Mesendoderm (in vitro differentiated cells): ENCODE measurements around the gene CCR5AS.

Experiments
- DNase-seq: peaks from one replicate; pipeline ENCODE4 v3.0.0; 2013
- H2AK5ac ChIP-seq: 2 replicates; pipeline ENCODE4 v1.6.1; 2013; ENCODE audit warnings: low read length, inconsistent platforms
- H2BK120ac ChIP-seq: 2 replicates; pipeline ENCODE4 v1.6.1; 2013; ENCODE audit warnings: low read depth, mild to moderate bottlenecking, low read length, moderate library complexity, mixed read lengths
- H2BK15ac ChIP-seq: replicated peaks from 2 replicates; pipeline ENCODE4 v1.6.1; 2013; ENCODE audit warnings: low read depth, mild to moderate bottlenecking, moderate library complexity
- H2BK5ac ChIP-seq: 2 replicates; pipeline ENCODE4 v1.6.1; 2013; ENCODE audit warnings: low read length, inconsistent platforms
- H3K18ac ChIP-seq: 2 replicates; pipeline ENCODE4 v1.6.1; 2013; ENCODE audit warnings: mild to moderate bottlenecking, low read length, mixed read lengths
- H3K23ac ChIP-seq: one replicate; pipeline ENCODE4 v1.6.1; 2013; ENCODE audit warnings: low read length
- H3K27ac ChIP-seq: 2 replicates; pipeline ENCODE4 v1.5.1; 2013; ENCODE audit warnings: low read depth, mild to moderate bottlenecking, inconsistent platforms, low read length, moderate library complexity
- H3K27me3 ChIP-seq: 2 replicates; pipeline ENCODE4 v1.6.1; 2013; ENCODE audit warnings: low read length, control low read depth, mild to moderate bottlenecking, inconsistent platforms; ENCODE audit not compliant: insufficient read depth, poor library complexity
- H3K36me3 ChIP-seq: 2 replicates; pipeline ENCODE4 v1.6.1; 2013; ENCODE audit warnings: low read length, inconsistent platforms; ENCODE audit not compliant: control insufficient read depth, insufficient read depth
- H3K4ac ChIP-seq: one replicate; pipeline ENCODE4 v1.6.1; 2013; ENCODE audit warnings: low read depth, mild to moderate bottlenecking, low read length, moderate library complexity
- H3K4me1 ChIP-seq: 2 replicates; pipeline ENCODE4 v1.6.1; 2013; ENCODE audit warnings: low read depth, low read length, inconsistent platforms; ENCODE audit not compliant: control insufficient read depth
- H3K4me2 ChIP-seq: 2 replicates; pipeline ENCODE4 v1.6.1; 2013; ENCODE audit warnings: low read length
- H3K4me3 ChIP-seq: 2 replicates; pipeline ENCODE4 v1.5.1; 2013; ENCODE audit warnings: mild to moderate bottlenecking, low read length
- H3K56ac ChIP-seq: one replicate; pipeline ENCODE4 v1.6.1; 2013; ENCODE audit warnings: low read length
- H3K79me1 ChIP-seq: 2 replicates; pipeline ENCODE4 v1.6.1; 2013; ENCODE audit warnings: low read length, inconsistent platforms
- H3K79me2 ChIP-seq: 2 replicates; pipeline ENCODE4 v1.6.1; 2013; ENCODE audit warnings: mild to moderate bottlenecking, low read length; ENCODE audit not compliant: control insufficient read depth, insufficient read depth
- H3K9ac ChIP-seq: 2 replicates; pipeline ENCODE4 v1.6.1; 2013; ENCODE audit warnings: low read length, inconsistent platforms
- H4K5ac ChIP-seq: one replicate; pipeline ENCODE4 v1.6.1; 2013; ENCODE audit warnings: low read length
- H4K8ac ChIP-seq: one replicate; pipeline ENCODE4 v1.6.1; 2013; ENCODE audit warnings: low read depth, mild to moderate bottlenecking, control low read depth, low read length, moderate library complexity
- WGBS: extraction: QIAGEN DNeasy Blood & Tissue Kit; methylation state at CpG from one replicate; pipeline ENCODE4 v1.1.7; 2013; ENCODE audit warnings: low lambda C conversion rate, missing lambda C conversion rate; ENCODE audit not compliant: insufficient coverage; ENCODE audit errors: extremely low coverage; 5-methylcytosine and 5-hydroxymethylcytosine counted together

CCR5AS gene

GRCh38 chr3:46378426-46378942, 28.4 kb downstream of the CCR5AS start:
- peak; percentile 78 for DNase-seq
- no peaks in the 10 kb centered on the region for H3K79me1 ChIP-seq
- no peak overlapping the region for H3K9ac ChIP-seq
- H3K36me3 ChIP-seq: no peaks in the 10 kb centered on the region
- no peaks in the 10 kb centered on the region for H3K27me3 ChIP-seq
- H3K4ac ChIP-seq: no peak overlapping the region
- no CpG with 5 or more reads among the region's 8 CpGs for WGBS
- no peak overlapping the region for H3K56ac ChIP-seq
- H2AK5ac ChIP-seq: no peak overlapping the region
- no peak overlapping the region for H4K5ac ChIP-seq
- H3K4me1 ChIP-seq: peaks cover 13% of the 10 kb centered on the region
- H2BK5ac ChIP-seq: no peak overlapping the region
- H3K4me3 ChIP-seq: no peak overlapping the region
- H3K27ac ChIP-seq: no peak overlapping the region
- H2BK15ac ChIP-seq: no peak overlapping the region
- no peak overlapping the region for H4K8ac ChIP-seq
- H3K79me2 ChIP-seq: no peaks in the 10 kb centered on the region
- H3K4me2 ChIP-seq: no peak overlapping the region
- H2BK120ac ChIP-seq: no peak overlapping the region
- H3K23ac ChIP-seq: no peak overlapping the region
- H3K18ac ChIP-seq: no peak overlapping the region

- no peak overlapping the region for H4K8ac ChIP-seq
- no peak overlapping the region for H3K4me3 ChIP-seq
- no peak overlapping the region for H2BK15ac ChIP-seq
- H3K18ac ChIP-seq: no peak overlapping the region
- H2AK5ac ChIP-seq: no peak overlapping the region
- H2BK120ac ChIP-seq: no peak overlapping the region
- no peak overlapping the region for H2BK5ac ChIP-seq
- H3K27ac ChIP-seq: no peak overlapping the region
- H3K79me2 ChIP-seq: no peaks in the 10 kb centered on the region
- H4K5ac ChIP-seq: no peak overlapping the region
- H3K9ac ChIP-seq: no peak overlapping the region
- H3K36me3 ChIP-seq: no peaks in the 10 kb centered on the region
- no peak overlapping the region for H3K56ac ChIP-seq
- H3K4ac ChIP-seq: no peak overlapping the region
- no peaks in the 10 kb centered on the region for H3K27me3 ChIP-seq
- DNase-seq: no peak
- H3K4me2 ChIP-seq: no peak overlapping the region
- H3K4me1 ChIP-seq: peaks cover 8% of the 10 kb centered on the region
- H3K23ac ChIP-seq: no peak overlapping the region
- no CpG with 5 or more reads among the region's 2 CpGs for WGBS
- H3K79me1 ChIP-seq: no peaks in the 10 kb centered on the region
Observed at GRCh38 chr3:46375814-46376213, 31.1 kb downstream of the CCR5AS start.

- no peak overlapping the region for H3K27ac ChIP-seq
- no peak overlapping the region for H4K8ac ChIP-seq
- H2BK15ac ChIP-seq: no peak overlapping the region
- H3K79me2 ChIP-seq: no peaks in the 10 kb centered on the region
- no peak for DNase-seq
- no peak overlapping the region for H3K9ac ChIP-seq
- H2AK5ac ChIP-seq: no peak overlapping the region
- H3K18ac ChIP-seq: no peak overlapping the region
- no peak overlapping the region for H4K5ac ChIP-seq
- no peak overlapping the region for H2BK5ac ChIP-seq
- no peak overlapping the region for H3K4ac ChIP-seq
- no peak overlapping the region for H3K4me2 ChIP-seq
- H3K27me3 ChIP-seq: no peaks in the 10 kb centered on the region
- H3K79me1 ChIP-seq: no peaks in the 10 kb centered on the region
- no peaks in the 10 kb centered on the region for H3K36me3 ChIP-seq
- no peak overlapping the region for H3K4me3 ChIP-seq
- no peak overlapping the region for H2BK120ac ChIP-seq
- peaks cover 4% of the 10 kb centered on the region for H3K4me1 ChIP-seq
- H3K56ac ChIP-seq: no peak overlapping the region
- no peak overlapping the region for H3K23ac ChIP-seq
- WGBS: no CpG with 5 or more reads among the region's 2 CpGs
Observed at GRCh38 chr3:46375218-46375617, 31.6 kb downstream of the CCR5AS start.

- H3K4me2 ChIP-seq: no peak overlapping the region
- no peak overlapping the region for H4K8ac ChIP-seq
- no peak overlapping the region for H3K4ac ChIP-seq
- no peak overlapping the region for H3K9ac ChIP-seq
- peaks cover under 1% of the 10 kb centered on the region for H3K4me1 ChIP-seq
- H3K4me3 ChIP-seq: no peak overlapping the region
- H2AK5ac ChIP-seq: no peak overlapping the region
- no peaks in the 10 kb centered on the region for H3K79me2 ChIP-seq
- no peak overlapping the region for H3K27ac ChIP-seq
- H3K27me3 ChIP-seq: no peaks in the 10 kb centered on the region
- H2BK15ac ChIP-seq: no peak overlapping the region
- H4K5ac ChIP-seq: no peak overlapping the region
- no peak overlapping the region for H3K18ac ChIP-seq
- H3K56ac ChIP-seq: no peak overlapping the region
- WGBS: no CpG with 5 or more reads among the region's 3 CpGs
- H3K36me3 ChIP-seq: no peaks in the 10 kb centered on the region
- H2BK120ac ChIP-seq: no peak overlapping the region
- no peaks in the 10 kb centered on the region for H3K79me1 ChIP-seq
- H2BK5ac ChIP-seq: no peak overlapping the region
- H3K23ac ChIP-seq: no peak overlapping the region
- DNase-seq: no peak
Observed at GRCh38 chr3:46374755-46375154, 32.1 kb downstream of the CCR5AS start.

GRCh38 chr3:46372492-46373359, 34.1 kb downstream of the CCR5AS start:
- H3K9ac ChIP-seq: no peak overlapping the region
- H3K27ac ChIP-seq: no peak overlapping the region
- H2AK5ac ChIP-seq: no peak overlapping the region
- no peak overlapping the region for H3K23ac ChIP-seq
- no peaks in the 10 kb centered on the region for H3K79me1 ChIP-seq
- peak; percentile 51 for DNase-seq
- no peaks in the 10 kb centered on the region for H3K27me3 ChIP-seq
- no CpG with 5 or more reads among the region's 9 CpGs for WGBS
- H4K8ac ChIP-seq: no peak overlapping the region
- H3K18ac ChIP-seq: no peak overlapping the region
- no peaks in the 10 kb centered on the region for H3K79me2 ChIP-seq
- no peak overlapping the region for H2BK120ac ChIP-seq
- H3K4me1 ChIP-seq: peaks cover 1% of the 10 kb centered on the region
- H3K56ac ChIP-seq: no peak overlapping the region
- H3K4me2 ChIP-seq: no peak overlapping the region
- no peak overlapping the region for H2BK15ac ChIP-seq
- no peaks in the 10 kb centered on the region for H3K36me3 ChIP-seq
- no peak overlapping the region for H4K5ac ChIP-seq
- H3K4me3 ChIP-seq: no peak overlapping the region
- H3K4ac ChIP-seq: no peak overlapping the region
- H2BK5ac ChIP-seq: no peak overlapping the region
